Measurements from ENCODE around the gene TTLL4.

DNA sequence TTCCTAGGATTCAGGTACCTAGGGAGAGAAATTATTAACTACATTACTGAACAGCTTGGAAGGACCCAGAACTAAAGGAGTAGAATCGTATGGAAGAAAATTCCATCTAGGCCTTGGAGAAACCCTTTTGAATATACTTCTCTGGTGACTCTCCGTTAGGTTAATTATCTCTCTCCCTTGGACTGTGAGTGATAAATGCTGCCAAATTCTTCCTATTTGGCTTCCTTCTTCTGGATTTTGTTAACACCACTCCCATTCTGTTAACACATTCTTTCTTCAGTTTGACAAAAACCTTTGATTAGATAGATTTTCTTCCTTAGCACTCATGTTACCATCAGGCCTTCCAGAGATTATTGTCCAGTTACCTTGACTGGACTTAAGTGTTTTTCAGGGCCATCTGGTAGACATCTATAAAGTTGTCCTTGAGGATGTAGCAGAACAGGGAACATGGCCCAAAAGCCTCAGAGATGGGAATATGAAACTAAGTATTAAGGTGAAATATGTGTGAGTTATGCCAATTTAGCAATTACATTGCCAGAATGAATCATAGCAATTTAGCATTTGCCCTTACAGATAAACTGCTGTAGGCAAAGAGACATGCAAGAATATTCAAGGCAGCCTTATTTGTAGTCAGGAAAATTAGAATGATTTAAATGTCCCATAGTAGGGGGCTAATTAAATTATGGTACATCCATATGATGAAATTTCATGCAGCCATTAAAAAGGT lies 78.1 kb downstream of the TTLL4 start:
- TF ChIP-seq, protein P1, sequence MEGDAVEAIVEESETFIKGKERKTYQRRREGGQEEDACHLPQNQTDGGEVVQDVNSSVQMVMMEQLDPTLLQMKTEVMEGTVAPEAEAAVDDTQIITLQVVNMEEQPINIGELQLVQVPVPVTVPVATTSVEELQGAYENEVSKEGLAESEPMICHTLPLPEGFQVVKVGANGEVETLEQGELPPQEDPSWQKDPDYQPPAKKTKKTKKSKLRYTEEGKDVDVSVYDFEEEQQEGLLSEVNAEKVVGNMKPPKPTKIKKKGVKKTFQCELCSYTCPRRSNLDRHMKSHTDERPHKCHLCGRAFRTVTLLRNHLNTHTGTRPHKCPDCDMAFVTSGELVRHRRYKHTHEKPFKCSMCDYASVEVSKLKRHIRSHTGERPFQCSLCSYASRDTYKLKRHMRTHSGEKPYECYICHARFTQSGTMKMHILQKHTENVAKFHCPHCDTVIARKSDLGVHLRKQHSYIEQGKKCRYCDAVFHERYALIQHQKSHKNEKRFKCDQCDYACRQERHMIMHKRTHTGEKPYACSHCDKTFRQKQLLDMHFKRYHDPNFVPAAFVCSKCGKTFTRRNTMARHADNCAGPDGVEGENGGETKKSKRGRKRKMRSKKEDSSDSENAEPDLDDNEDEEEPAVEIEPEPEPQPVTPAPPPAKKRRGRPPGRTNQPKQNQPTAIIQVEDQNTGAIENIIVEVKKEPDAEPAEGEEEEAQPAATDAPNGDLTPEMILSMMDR (IDR thresholded peaks at IDR 0.05) = no peak
- TF ChIP-seq POLR2A (IDR thresholded peaks at IDR 0.05) (no peak), POLR2AphosphoS5 (IDR thresholded peaks at IDR 0.05) (no peak)

Measured in breast epithelium (tissue), 3 donors.